Kidney epithelial cell (primary cell): ENCODE data around the gene UBE2Q2. TPM values are rescaled to one million over a fixed set of nuclear protein-coding genes. Genes with fewer than 3 reads are reported as not detected.
A peak's percentile ranks its signal among the peaks of the same experiment; 100 is the strongest.

Experiments used
- DNase-seq: peaks from one replicate; pipeline ENCODE4 v3.0.0-alpha.2; 2010; ENCODE audit warnings: low read depth
- H3K27me3 ChIP-seq: 2 replicates; pipeline ENCODE4 v1.6.0; 2011; ENCODE audit warnings: low read length; ENCODE audit not compliant: control insufficient read depth, insufficient read depth
- H3K36me3 ChIP-seq: 2 replicates; pipeline ENCODE4 v1.5.1; 2011; ENCODE audit warnings: low read length; ENCODE audit not compliant: control insufficient read depth, insufficient read depth
- H3K4me3 ChIP-seq: 2 replicates; pipeline ENCODE4 v1.5.1; 2011; ENCODE audit warnings: low read depth, mild to moderate bottlenecking, control low read depth, low read length
- total RNA-seq: library from RNA; depleted of rRNA; stranded (reverse); fragments of >200 nt; gene quantifications from 2 replicates; pipeline ENCODE4 v1.2.3, GENCODE V29; 2015
- TF ChIP-seq, protein P1 (sequence below): IDR thresholded peaks from 2 replicates; pipeline ENCODE4 v1.5.1; 2011; ENCODE audit warnings: mild to moderate bottlenecking, moderate library complexity, low read length, control low read depth, inconsistent platforms; ENCODE audit not compliant: insufficient read depth, poor library complexity, severe bottlenecking

Gene UBE2Q2
- total RNA-seq, 1 donor from 2014 or later: 39.3 TPM

- H3K4me3 ChIP-seq: no peak overlapping the region
- no peaks in the 10 kb centered on the region for H3K27me3 ChIP-seq
- TF ChIP-seq, protein P1, sequence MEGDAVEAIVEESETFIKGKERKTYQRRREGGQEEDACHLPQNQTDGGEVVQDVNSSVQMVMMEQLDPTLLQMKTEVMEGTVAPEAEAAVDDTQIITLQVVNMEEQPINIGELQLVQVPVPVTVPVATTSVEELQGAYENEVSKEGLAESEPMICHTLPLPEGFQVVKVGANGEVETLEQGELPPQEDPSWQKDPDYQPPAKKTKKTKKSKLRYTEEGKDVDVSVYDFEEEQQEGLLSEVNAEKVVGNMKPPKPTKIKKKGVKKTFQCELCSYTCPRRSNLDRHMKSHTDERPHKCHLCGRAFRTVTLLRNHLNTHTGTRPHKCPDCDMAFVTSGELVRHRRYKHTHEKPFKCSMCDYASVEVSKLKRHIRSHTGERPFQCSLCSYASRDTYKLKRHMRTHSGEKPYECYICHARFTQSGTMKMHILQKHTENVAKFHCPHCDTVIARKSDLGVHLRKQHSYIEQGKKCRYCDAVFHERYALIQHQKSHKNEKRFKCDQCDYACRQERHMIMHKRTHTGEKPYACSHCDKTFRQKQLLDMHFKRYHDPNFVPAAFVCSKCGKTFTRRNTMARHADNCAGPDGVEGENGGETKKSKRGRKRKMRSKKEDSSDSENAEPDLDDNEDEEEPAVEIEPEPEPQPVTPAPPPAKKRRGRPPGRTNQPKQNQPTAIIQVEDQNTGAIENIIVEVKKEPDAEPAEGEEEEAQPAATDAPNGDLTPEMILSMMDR: no peak
- no peak for DNase-seq
- H3K36me3 ChIP-seq: no peaks in the 10 kb centered on the region
Measured at GRCh38 chr15:75887178-75887577, 43.9 kb downstream of the UBE2Q2 start.

DNA sequence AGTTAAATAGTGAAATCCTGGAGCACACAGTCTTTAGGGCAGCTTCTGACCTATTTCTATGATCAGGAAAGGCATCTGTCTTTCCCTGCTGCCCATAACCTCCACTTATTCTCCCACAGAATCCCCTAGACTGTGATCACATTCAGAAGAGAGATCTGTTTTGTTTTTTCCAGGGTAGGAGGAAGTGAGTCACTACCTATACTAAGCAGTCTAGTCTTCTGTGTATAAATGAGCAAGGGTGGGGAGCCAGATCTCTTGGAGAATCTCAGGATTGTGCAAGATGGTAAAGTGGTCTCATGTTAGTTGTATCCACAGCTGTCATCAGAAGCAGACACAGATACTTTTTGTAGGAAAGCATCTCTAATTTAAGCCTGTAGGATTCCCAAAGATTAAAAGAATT, 48.6 kb downstream of the UBE2Q2 start:
- TF ChIP-seq, protein P1: no peak
- Histone ChIP-seq H3K27me3 (no peaks in the 10 kb centered on the region), H3K36me3 (no peaks in the 10 kb centered on the region), H3K4me3 (no peak overlapping the region)
- DNase-seq: peak; percentile 60

- TF ChIP-seq, protein P1: no peak
- no peaks in the 10 kb centered on the region for H3K36me3 ChIP-seq
Measured at GRCh38 chr15:75895731-75896130, 52.5 kb downstream of the UBE2Q2 start.

GRCh38 chr15:75900577-75900976, 57.3 kb downstream of the UBE2Q2 start:
- H3K4me3 ChIP-seq: no peak overlapping the region
- DNase-seq: no peak
- TF ChIP-seq, protein P1: no peak
- H3K36me3 ChIP-seq: no peaks in the 10 kb centered on the region
- no peaks in the 10 kb centered on the region for H3K27me3 ChIP-seq

More at GRCh38 chr15:75895731-75896130, 52.5 kb downstream of the UBE2Q2 start:
- DNase-seq: no peak
- Histone ChIP-seq H3K27me3 (no peaks in the 10 kb centered on the region), H3K4me3 (no peak overlapping the region)

DNA sequence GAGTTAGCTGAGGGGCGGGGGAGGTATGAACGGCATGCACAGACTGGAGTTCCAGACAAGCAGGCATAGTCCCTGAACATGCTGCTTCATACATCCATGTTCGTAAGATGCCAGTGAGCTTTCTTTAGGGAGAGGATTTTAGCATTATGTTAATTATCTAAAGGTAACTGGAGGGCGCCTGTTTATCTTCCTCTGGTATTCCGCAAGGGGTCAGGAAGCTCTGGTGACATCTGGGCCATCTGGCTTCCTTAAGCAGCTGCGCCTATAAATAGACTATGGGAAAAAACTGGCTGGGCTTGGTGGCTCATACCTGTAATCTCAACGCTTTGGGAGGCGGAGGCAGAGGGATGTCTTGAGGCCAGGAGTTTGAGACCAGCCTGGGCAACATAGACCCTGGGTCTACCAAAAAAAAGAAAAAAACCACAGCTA, 58.9 kb downstream of the UBE2Q2 start:
- Histone ChIP-seq H3K27me3 (no peaks in the 10 kb centered on the region), H3K4me3 (no peak overlapping the region), H3K36me3 (no peaks in the 10 kb centered on the region)
- DNase-seq: no peak
- TF ChIP-seq, protein P1: no peak
